Fibroblast of lung (primary cell): ENCODE results near the gene PDIA5. TPM values are rescaled to one million over a fixed set of nuclear protein-coding genes. Genes with fewer than 3 reads are reported as not detected.

Experiments
- DNase-seq, 2 donors: peaks; one replicate each; pipeline versions ENCODE4 v3.0.0 to v3.0.0-alpha.2; 2010; ENCODE audit warnings: low read depth in 2 of 2
- H2AFZ ChIP-seq: 2 replicates; pipeline ENCODE4 v1.5.1; 2012; ENCODE audit warnings: low read length, control low read depth, inconsistent platforms
- H3K27ac ChIP-seq: 2 replicates; pipeline ENCODE4 v1.5.1; 2011; ENCODE audit warnings: low read length, control low read depth; ENCODE audit not compliant: insufficient read depth
- H3K27me3 ChIP-seq: 2 replicates; pipeline ENCODE4 v1.5.1; 2011; ENCODE audit warnings: mild to moderate bottlenecking, low read length; ENCODE audit not compliant: control insufficient read depth, insufficient read depth
- H3K36me3 ChIP-seq: 2 replicates; pipeline ENCODE4 v1.5.1; 2011; ENCODE audit warnings: low read length; ENCODE audit not compliant: control insufficient read depth, insufficient read depth
- H3K4me1 ChIP-seq: 2 replicates; pipeline ENCODE4 v1.5.1; 2011; ENCODE audit warnings: low read length; ENCODE audit not compliant: control insufficient read depth, insufficient read depth; ENCODE audit errors: extremely low read depth
- H3K4me2 ChIP-seq: 2 replicates; pipeline ENCODE4 v1.5.1; 2011; ENCODE audit warnings: low read length, control low read depth; ENCODE audit not compliant: insufficient read depth; ENCODE audit errors: extremely low read depth
- H3K4me3 ChIP-seq, 4 experiments: fragments of 200-600 bp in 1 of 4; sonication (generic) in 1 of 4; replicated peaks in 1 of 4; 2 replicates each; pipeline ENCODE4 v1.5.1; 2011 to 2016; ENCODE audit warnings: low read length in 4 of 4, low read depth in 3 of 4, mild to moderate bottlenecking in 3 of 4, control low read depth in 2 of 4, inconsistent platforms in 1 of 4, mixed read lengths in 1 of 4; ENCODE audit not compliant: insufficient read depth in 1 of 4; ENCODE audit errors: control extremely low read depth in 1 of 4
- H3K79me2 ChIP-seq: 2 replicates; pipeline ENCODE4 v1.5.1; 2012; ENCODE audit warnings: mild to moderate bottlenecking, low read length, inconsistent platforms; ENCODE audit not compliant: control insufficient read depth, insufficient read depth
- H3K9ac ChIP-seq: 2 replicates; pipeline ENCODE4 v1.5.1; 2011; ENCODE audit warnings: mild to moderate bottlenecking, low read length, control low read depth; ENCODE audit not compliant: insufficient read depth
- H3K9me3 ChIP-seq: 2 replicates; pipeline ENCODE4 v1.5.1; 2012; ENCODE audit warnings: low read depth, low read length; ENCODE audit not compliant: control insufficient read depth, insufficient read depth
- H4K20me1 ChIP-seq: 2 replicates; pipeline ENCODE4 v1.5.1; 2011; ENCODE audit warnings: low read length; ENCODE audit not compliant: control insufficient read depth, insufficient read depth; ENCODE audit errors: extremely low read depth
- CTCF ChIP-seq, 2 donors: IDR thresholded peaks in 1 of 2; conservative IDR thresholded peaks in 1 of 2; 1 replicate in 1 of 2; 2 replicates in 1 of 2; pipeline ENCODE4 v1.5.1; 2011 to 2012; ENCODE audit warnings: low read length in 2 of 2, control low read depth in 1 of 2, inconsistent platforms in 1 of 2, low read depth in 1 of 2, mild to moderate bottlenecking in 1 of 2
- EZH2 ChIP-seq: IDR thresholded peaks from 2 replicates; pipeline ENCODE4 v1.5.1; 2012; ENCODE audit warnings: low read length, control low read depth, mild to moderate bottlenecking; ENCODE audit errors: missing control alignments
- polyA plus RNA-seq, 2 donors: library from polyadenylated mRNA; depleted of rRNA in 1 of 2; stranded (reverse) in 1 of 2; unstranded in 1 of 2; fragments of >200 nt; gene quantifications; 2 replicates each; pipeline ENCODE4 v1.2.1, GENCODE V29; 2011 to 2012; ENCODE audit warnings: missing spikeins in 1 of 2
- total RNA-seq: library from RNA; depleted of rRNA; stranded (reverse); fragments of >200 nt; gene quantifications from 2 replicates; pipeline ENCODE4 v1.2.1, GENCODE V29; 2014

Gene PDIA5
- total and polyA plus RNA-seq, 2 donors (not counting 1 experiment from before 2014, with no cell fraction given), result 27.9 to 51.4 TPM

DNA sequence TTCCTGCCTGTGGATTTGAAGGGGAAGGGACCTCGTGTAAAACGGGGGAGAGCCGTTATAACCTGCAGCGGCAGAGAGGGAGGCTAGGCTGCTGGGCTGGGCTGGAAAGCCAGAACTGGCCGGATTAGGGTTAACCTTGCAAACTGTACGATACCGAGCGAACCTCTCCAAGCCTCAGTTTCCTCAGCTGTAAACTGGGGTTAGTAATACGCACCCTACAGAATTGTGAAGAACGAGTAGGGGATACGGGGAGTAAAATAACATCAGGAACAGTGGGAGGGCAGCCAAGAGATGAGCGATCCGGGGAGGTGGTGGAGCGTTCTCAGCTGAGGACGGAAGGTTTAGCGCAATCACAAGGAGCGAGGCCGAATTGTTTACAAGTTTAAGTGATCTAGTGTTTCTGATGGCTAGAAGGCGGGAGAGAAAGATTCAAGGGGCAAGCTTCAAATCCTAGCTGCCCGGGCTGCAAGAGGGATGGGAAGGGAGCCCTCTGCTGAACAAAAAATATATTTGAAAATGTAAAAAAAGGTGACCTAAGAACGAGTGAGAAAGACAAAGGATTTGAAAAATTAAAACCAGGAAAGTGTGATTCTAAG, 38.5 kb upstream of the PDIA5 start:
- peak; percentile 89 for TF ChIP-seq EZH2
- TF ChIP-seq CTCF (conservative IDR thresholded peaks at IDR 0.05 in 1 of 2, IDR thresholded peaks at IDR 0.05 in 1 of 2; ENCODE audit: low read depth in 1 of 2, low read length in 2 of 2), result peak; percentile 50 to 58
- peak overlapping the region; percentile 86 for H3K4me2 ChIP-seq
- no peaks in the 10 kb centered on the region for H3K79me2 ChIP-seq
- H3K4me1 ChIP-seq, result peaks cover 4% of the 10 kb centered on the region
- H3K9me3 ChIP-seq, result no peaks in the 10 kb centered on the region
- H4K20me1 ChIP-seq, result no peaks in the 10 kb centered on the region
- peaks cover 75% of the 10 kb centered on the region for H3K27me3 ChIP-seq
- no peak overlapping the region for H3K9ac ChIP-seq
- H3K27ac ChIP-seq, result no peak overlapping the region
- peak overlapping the region in 3 of 4 experiments; percentile 26 to 49 (median 37) for H3K4me3 ChIP-seq
- DNase-seq, result peak; percentile 58 to 86
- no peak overlapping the region for H2AFZ ChIP-seq
- H3K36me3 ChIP-seq, result no peaks in the 10 kb centered on the region

- no peak overlapping the region for H2AFZ ChIP-seq
- no peak overlapping the region for H3K4me2 ChIP-seq
- DNase-seq, result no peak
- H3K9me3 ChIP-seq, result no peaks in the 10 kb centered on the region
- peaks cover 58% of the 10 kb centered on the region for H3K27me3 ChIP-seq
- H3K27ac ChIP-seq, result no peak overlapping the region
- no peaks in the 10 kb centered on the region for H4K20me1 ChIP-seq
- no peak overlapping the region for H3K4me3 ChIP-seq
- no peaks in the 10 kb centered on the region for H3K79me2 ChIP-seq
- peaks cover 4% of the 10 kb centered on the region for H3K4me1 ChIP-seq
- no peaks in the 10 kb centered on the region for H3K36me3 ChIP-seq
- no peak overlapping the region for H3K9ac ChIP-seq
- no peak for TF ChIP-seq EZH2
- no peak for TF ChIP-seq CTCF (conservative IDR thresholded peaks at IDR 0.05 in 1 of 2, IDR thresholded peaks at IDR 0.05 in 1 of 2; ENCODE audit: low read depth in 1 of 2, low read length in 2 of 2)
Observed at GRCh38 chr3:123031051-123031450, 35.8 kb upstream of the PDIA5 start.

GRCh38 chr3:123032057-123032456, 34.8 kb upstream of the PDIA5 start:
- TF ChIP-seq CTCF (conservative IDR thresholded peaks at IDR 0.05 in 1 of 2, IDR thresholded peaks at IDR 0.05 in 1 of 2; ENCODE audit: low read depth in 1 of 2, low read length in 2 of 2), result no peak
- TF ChIP-seq EZH2, result no peak
- no peak overlapping the region for H3K9ac ChIP-seq
- H4K20me1 ChIP-seq, result no peaks in the 10 kb centered on the region
- no peaks in the 10 kb centered on the region for H3K36me3 ChIP-seq
- H3K4me2 ChIP-seq, result no peak overlapping the region
- no peaks in the 10 kb centered on the region for H3K79me2 ChIP-seq
- peaks cover 53% of the 10 kb centered on the region for H3K27me3 ChIP-seq
- H2AFZ ChIP-seq, result no peak overlapping the region
- no peak overlapping the region for H3K27ac ChIP-seq
- peaks cover 3% of the 10 kb centered on the region for H3K4me1 ChIP-seq
- H3K9me3 ChIP-seq, result no peaks in the 10 kb centered on the region
- no peak for DNase-seq
- no peak overlapping the region for H3K4me3 ChIP-seq
